Measurements from ENCODE around the gene FKBP8.
"Not testable (repeated sequence)": the region's sequence is repeated elsewhere in the genome, so short reads cannot be mapped to it uniquely, and the experiment has no call there.

The FKBP8 gene

GRCh38 chr19:18558202-18558555, 14.8 kb upstream of the FKBP8 start:
- no peak for DNase-seq

GRCh38 chr19:18557411-18558201, 14.2 kb upstream of the FKBP8 start, which contains the start of gene KXD1:
KXD1 (plus strand) TSS chr19:18557870; CDS start chr19:18562057, 4,187 bp downstream.
- DNase-seq, result peak; percentile 65

DNA sequence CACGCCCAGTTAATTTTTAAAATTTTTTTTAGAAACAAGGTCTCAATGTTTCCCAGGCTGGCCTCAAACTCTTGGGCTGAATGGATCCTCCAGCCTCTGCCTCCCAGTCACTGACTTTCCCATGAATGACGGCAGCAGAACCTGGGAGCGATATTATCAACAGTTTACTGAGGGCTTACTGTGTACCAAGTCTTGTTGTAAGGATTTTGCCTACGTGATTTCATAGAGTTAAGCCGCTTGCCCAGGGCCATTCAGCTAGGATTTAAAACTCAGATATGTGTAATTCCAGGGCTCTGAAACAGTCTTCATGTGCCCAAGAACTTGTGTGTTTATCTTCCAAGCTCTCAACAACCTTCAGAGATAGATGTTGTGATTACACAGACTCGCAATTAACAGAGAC, 8.3 kb upstream of the FKBP8 start:
- DNase-seq, result no peak

- DNase-seq, result peak; percentile 82
Observed at GRCh38 chr19:18543814-18544475, 572 bp upstream of the FKBP8 start.

- DNase-seq, result no peak
Observed at GRCh38 chr19:18541992-18542940, 1.1 kb downstream of the FKBP8 start.

- DNase-seq, result no peak
Observed at GRCh38 chr19:18541258-18541991, 1.9 kb downstream of the FKBP8 start.

DNA sequence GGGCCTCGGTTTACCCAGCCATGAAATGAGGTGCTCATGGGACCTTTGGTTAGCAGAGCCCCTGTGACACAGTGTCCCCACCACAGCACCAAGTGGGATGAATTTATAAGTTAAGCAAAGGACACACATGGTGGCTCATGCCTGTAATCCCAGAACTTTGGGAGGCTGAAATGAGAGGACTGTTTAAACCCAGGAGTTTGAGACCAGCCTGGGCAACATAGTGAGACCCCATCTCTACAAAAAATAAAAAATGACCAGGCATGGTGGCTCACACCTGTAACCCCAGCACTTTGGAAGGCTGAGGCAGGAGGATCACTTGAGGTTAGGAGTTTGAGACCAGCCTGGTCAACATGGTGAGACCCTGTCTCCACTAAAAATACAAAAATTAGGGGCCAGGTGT, 3.2 kb downstream of the FKBP8 start:
- not testable (repeated sequence) for DNase-seq

DNA sequence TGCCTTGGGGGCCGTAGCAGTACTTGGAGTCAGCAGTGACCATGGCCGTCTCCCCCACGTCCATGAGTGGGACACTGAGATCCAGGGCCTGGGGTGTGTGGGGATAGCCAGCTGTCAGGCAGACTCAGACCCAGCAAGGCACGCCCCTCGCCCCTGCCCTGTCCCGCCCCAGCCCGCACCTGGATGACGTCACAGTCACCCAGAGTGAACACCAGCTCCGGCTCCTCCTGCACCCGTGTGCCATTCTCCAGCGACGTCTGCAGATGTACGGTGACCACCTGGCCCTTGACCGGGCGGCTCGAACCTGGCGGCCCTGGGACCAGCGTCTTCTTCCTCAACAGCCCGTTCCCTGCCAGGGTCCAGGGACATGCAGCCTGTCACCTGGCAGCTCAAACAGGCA, 4.0 kb downstream of the FKBP8 start:
- peak; percentile 6 for DNase-seq

- DNase-seq, result no peak
Observed at GRCh38 chr19:18538115-18538514, 5.3 kb downstream of the FKBP8 start.

GRCh38 chr19:18537431-18537830, 5.9 kb downstream of the FKBP8 start:
- no peak for DNase-seq

DNA sequence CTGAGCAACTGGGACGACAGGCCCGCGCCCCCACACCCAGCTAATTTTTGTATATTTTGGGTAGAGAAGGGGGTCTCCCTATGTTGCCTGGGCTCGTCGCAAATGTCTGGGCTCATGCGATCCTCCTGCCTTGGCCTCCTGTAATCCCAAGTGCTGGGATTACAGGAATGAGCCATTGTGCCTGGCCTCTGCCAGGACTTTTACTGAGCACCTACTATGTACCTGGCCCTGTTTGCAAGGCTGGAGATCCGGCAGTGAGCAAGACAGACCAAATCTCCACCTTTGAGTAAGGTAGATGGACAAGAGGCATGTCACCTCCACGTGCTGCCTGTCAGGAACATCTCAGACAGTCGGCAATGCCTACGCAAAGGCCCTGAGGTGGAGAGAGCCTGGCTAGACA, 6.9 kb downstream of the FKBP8 start:
- no peak for DNase-seq

- DNase-seq, result peak; percentile 7
Observed at GRCh38 chr19:18533058-18533457, 10.3 kb downstream of the FKBP8 start.

GRCh38 chr19:18532168-18532890, 11.0 kb downstream of the FKBP8 start:
- no peak for DNase-seq

- no peak for DNase-seq
Observed at GRCh38 chr19:18531485-18531884, 11.9 kb downstream of the FKBP8 start.

DNA sequence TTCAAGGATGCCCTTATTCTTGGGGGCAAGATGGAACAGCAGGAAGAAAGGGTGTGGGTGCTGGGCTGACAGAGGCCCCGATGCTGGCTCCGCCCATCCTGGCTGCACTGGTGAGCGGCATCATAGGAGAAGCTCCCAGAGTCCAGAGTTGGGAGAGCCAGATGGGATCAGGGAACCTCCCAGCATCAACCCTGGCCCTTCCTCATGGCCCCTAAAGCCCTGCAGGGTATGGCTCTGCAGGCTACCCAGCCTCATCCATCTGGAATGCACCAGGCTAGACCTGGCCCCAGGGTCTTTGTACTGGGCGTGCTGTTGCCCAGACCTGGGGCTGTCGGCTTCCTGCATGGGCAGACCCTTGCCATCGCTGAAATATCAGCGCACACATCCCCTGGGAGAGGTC, 13.6 kb downstream of the FKBP8 start:
- DNase-seq, result no peak

DNA sequence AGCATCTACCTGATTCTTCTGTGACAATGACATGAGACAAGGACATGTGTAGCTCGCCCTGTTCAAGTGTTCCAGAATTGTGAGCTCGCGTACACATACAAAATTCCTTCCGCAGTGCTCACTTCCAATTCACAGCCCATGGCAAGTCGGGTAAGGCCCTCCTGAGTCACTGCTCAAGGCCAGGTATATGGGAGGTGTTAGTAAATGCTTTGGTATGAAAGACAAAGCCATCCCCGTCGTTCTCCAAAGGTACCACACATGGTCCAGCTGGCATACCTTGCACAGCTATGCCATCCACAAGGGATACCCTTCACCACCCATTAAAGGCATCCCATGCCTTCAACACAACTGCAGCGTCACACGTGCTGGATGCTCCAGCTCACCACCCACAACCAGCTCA, 17.1 kb downstream of the FKBP8 start:
- DNase-seq, result peak; percentile 63

DNA sequence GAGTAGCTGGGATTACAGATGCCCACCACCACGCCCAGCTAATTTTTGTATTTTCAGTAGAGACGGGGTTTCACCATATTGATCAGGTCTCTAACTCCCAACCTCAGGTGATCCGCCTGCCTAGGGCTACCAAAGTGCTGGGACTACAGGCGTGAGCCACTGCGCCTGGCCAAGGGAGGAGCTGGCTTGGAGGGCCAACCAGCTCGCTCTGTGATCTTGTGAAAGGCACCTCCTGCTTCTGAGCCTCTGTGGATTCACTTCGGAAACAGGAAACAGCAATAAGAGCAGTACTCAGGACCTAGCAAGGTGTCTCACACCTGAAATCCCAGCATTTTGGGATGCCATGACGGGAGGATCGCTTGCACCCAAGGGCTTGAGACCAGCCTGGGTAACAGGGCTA, 19.5 kb downstream of the FKBP8 start:
- no peak for DNase-seq

DNA sequence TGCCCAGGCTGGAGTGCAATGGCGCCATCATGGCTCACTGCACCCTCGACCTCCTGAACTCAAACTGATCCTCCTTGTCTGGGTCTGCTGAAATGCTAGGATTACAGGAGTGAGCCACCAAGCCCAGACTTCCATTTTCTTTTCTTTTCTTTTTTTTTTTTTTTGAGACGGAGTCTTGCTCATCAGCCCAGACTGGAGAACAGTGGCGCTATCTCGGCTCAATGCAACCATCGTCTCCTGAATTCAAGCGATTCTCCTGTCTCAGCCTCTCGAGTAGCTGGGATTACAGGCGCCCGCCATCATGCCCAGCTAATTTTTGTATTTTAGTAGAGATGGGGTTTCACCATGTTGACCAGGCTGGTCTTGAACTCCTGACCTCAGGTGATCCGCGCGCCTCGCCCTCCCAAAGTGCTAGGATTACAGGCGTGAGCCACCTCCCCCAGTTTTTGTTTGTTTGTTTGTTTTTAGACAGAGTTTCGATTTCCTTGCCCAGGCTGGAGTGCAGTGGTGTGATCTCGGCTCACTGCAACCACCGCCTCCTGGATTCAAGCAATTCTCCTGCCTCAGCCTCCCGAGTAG, 20.4 kb downstream of the FKBP8 start:
- DNase-seq, result not testable (repeated sequence)

GRCh38 chr19:18522124-18522861, 21.1 kb downstream of the FKBP8 start:
- DNase-seq, result peak; percentile 86

DNA sequence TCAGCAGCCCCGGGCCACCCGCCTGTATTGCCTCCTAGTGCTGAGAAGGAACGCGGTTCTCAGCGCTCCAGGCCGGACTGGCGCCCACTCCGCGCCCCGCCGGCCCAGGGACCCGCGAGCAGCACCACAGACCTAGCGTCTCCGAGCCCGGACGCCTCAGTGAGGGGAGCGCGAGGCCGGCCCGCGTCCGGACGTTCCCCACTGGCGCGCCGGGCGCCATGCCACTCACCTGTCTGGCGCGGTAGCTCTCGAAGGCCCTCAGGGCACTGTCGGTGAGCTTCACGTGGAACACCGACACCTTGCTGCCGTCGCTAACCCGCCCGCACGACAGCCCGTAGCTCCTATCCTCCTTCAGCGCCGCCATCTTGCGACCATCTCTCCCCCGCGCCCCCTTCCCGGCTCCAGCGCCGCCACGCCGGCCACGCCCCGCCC, 21.7 kb downstream of the FKBP8 start, which contains the start of gene ELL:
Gene ELL, minus strand, starts transcription at position 379 of the 432 bp plus-strand sequence. Its CDS starts 15 bp downstream, at position 364.
- DNase-seq, result no peak

Data from 8988T (cell line).